Retinal pigment epithelial cell (primary cell): ENCODE measurements around the gene ADGRL3.

Source experiments
- DNase-seq: peaks from one replicate; pipeline ENCODE4 v3.0.0-alpha.2; 2010; ENCODE audit warnings: low read depth
- H3K4me3 ChIP-seq: 2 replicates; pipeline ENCODE4 v1.5.1; 2011; ENCODE audit warnings: mild to moderate bottlenecking, low read length, control low read depth, moderate library complexity
- CTCF ChIP-seq: conservative IDR thresholded peaks from 2 replicates; pipeline ENCODE4 v1.5.1; 2011; ENCODE audit warnings: low read depth, low read length, control low read depth, inconsistent platforms

ADGRL3 gene

DNA sequence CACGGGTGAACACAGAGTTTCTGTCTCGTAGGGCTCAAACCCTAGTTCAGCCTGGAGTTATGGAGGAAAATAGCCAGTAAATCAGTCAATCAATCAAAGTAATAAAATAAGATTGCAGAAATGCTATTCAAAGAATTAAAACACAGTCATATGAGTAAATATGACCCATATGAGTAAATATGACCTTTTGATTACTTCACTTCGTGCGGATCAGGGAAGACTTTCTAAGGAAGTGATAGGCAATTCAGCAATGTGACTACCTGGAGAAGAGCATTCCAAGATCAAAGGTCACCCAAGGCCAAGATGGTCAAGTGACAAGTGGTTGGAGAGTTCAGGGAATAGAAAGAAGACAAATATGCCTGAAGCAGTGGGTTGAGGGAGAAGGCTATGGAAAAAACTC is 722.6 kb downstream of the ADGRL3 start:
- no peak for TF ChIP-seq CTCF
- no peak overlapping the region for H3K4me3 ChIP-seq
- no peak for DNase-seq

DNA sequence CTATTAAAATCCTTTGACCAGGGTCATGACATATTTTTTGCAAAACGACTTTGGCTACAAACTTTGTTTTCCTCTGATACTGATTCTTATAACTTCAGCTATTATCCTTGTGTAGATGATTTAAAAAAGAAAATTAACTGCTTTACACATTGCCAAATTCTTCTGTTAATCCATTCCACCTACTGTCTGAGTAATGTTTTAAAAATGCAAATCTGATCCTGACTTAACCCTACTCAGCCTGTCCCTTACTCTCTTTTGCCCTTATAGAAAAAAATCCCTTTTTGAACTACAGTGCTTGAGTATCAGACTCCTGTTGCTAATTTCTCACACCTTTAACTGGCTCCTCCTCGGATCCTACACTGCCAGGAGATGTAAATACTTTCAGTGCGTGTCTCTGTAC is 723.1 kb downstream of the ADGRL3 start:
- DNase-seq, result peak; percentile 83
- no peak for TF ChIP-seq CTCF
- H3K4me3 ChIP-seq, result no peak overlapping the region

- no peak for TF ChIP-seq CTCF
- no peak overlapping the region for H3K4me3 ChIP-seq
- no peak for DNase-seq
These were observed 724.0 kb downstream of the ADGRL3 start for GRCh38 chr4:61924131-61924530.

DNA sequence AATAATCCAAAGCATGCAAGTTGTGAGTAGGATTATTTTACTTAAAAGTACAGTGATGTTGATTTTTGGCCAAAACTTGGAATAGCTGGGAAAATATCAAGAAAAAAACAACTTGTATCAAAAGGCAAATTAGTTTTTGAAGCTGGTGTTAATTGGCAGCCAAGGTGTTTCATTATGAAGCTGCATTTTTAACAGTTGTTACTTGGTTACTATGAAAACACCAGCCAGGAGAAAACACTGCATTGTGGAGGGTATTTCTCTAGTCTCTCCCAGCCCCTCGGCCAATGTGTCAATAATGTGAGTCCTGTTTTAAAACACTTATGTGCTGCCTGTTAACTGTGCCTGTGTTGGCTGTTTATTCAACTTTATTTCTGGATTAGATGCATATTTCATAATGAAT is 733.4 kb downstream of the ADGRL3 start:
- DNase-seq, result no peak
- no peak overlapping the region for H3K4me3 ChIP-seq
- no peak for TF ChIP-seq CTCF

GRCh38 chr4:61934198-61934597 is 734.1 kb downstream of the ADGRL3 start:
- no peak for TF ChIP-seq CTCF

GRCh38 chr4:61938250-61938846 is 738.2 kb downstream of the ADGRL3 start:
- no peak for DNase-seq
- no peak for TF ChIP-seq CTCF
- no peak overlapping the region for H3K4me3 ChIP-seq

More at GRCh38 chr4:61934198-61934597, 734.1 kb downstream of the ADGRL3 start:
- DNase-seq, result no peak
- no peak overlapping the region for H3K4me3 ChIP-seq

DNA sequence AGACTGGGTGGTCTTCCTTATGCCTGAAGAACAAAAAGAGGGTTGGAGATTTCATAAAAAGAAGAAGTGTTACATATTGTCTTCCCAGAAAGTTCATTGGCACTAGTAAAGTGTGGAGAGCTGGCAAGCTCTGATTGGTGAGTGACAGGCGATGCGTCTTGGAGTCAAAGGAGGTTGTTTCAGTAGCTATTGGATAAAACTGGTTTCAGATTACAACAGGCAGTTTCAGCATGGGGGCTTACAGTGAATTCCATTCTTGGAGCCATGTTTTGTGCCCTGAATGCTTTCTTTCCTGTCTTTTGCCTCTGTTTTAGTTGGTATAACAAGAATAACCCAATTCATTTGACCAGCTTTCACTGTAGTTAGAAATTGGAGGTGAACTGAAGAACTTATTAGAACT is 750.5 kb downstream of the ADGRL3 start:
- DNase-seq, result no peak
- TF ChIP-seq CTCF, result no peak
- no peak overlapping the region for H3K4me3 ChIP-seq
